H9 (cell line): ENCODE measurements around the gene STARD8. TPM values are rescaled to one million over a fixed set of nuclear protein-coding genes. Genes with fewer than 3 reads are reported as not detected.

Experiments
- DNase-seq: peaks from one replicate; pipeline ENCODE4 v3.0.0-alpha.2; 2017
- H2AFZ ChIP-seq: one replicate; pipeline ENCODE4 v1.6.1; 2013; ENCODE audit warnings: mild to moderate bottlenecking, low read length, control low read depth, moderate library complexity
- H2AK5ac ChIP-seq: 2 replicates; pipeline ENCODE4 v1.6.1; 2013; ENCODE audit warnings: low read length, control low read depth, mixed read lengths; ENCODE audit not compliant: insufficient read length
- H2BK120ac ChIP-seq: one replicate; pipeline ENCODE4 v1.6.1; 2013; ENCODE audit warnings: low read depth, mild to moderate bottlenecking, low read length, control low read depth, inconsistent platforms; ENCODE audit not compliant: poor library complexity, severe bottlenecking
- H2BK12ac ChIP-seq: 2 replicates; pipeline ENCODE4 v1.6.1; 2013; ENCODE audit warnings: low read length, control low read depth, mixed read lengths, low read depth; ENCODE audit not compliant: insufficient read length
- H2BK15ac ChIP-seq: 2 replicates; pipeline ENCODE4 v1.6.1; 2013; ENCODE audit warnings: low read depth, low read length, control low read depth
- H2BK20ac ChIP-seq: one replicate; pipeline ENCODE4 v1.6.1; 2013; ENCODE audit warnings: low read depth, mild to moderate bottlenecking, low read length, control low read depth, inconsistent platforms; ENCODE audit not compliant: poor library complexity, severe bottlenecking
- H2BK5ac ChIP-seq: 2 replicates; pipeline ENCODE4 v1.6.1; 2013; ENCODE audit warnings: low read length, control low read depth, mixed read lengths; ENCODE audit not compliant: insufficient read length
- H3K14ac ChIP-seq: 2 replicates; pipeline ENCODE4 v1.6.1; 2013; ENCODE audit warnings: low read length, control low read depth; ENCODE audit not compliant: insufficient read depth
- H3K18ac ChIP-seq: 2 replicates; pipeline ENCODE4 v1.6.1; 2013; ENCODE audit warnings: low read depth, mild to moderate bottlenecking, mixed read lengths, low read length, control low read depth; ENCODE audit not compliant: insufficient read length
- H3K23ac ChIP-seq: 2 replicates; pipeline ENCODE4 v1.6.1; 2013; ENCODE audit warnings: low read length, control low read depth, mixed read lengths, low read depth; ENCODE audit not compliant: insufficient read length
- H3K23me2 ChIP-seq: 2 replicates; pipeline ENCODE4 v1.6.1; 2013; ENCODE audit warnings: low read depth, mild to moderate bottlenecking, mixed read lengths, low read length, control low read depth; ENCODE audit not compliant: insufficient read length, poor library complexity, severe bottlenecking
- H3K27ac ChIP-seq: 2 replicates; pipeline ENCODE4 v1.5.1; 2013; ENCODE audit warnings: low read length, control low read depth, mixed read lengths, low read depth; ENCODE audit not compliant: insufficient read length
- H3K27me3 ChIP-seq: 2 replicates; pipeline ENCODE4 v1.6.1; 2013; ENCODE audit warnings: low read length, control low read depth, inconsistent platforms; ENCODE audit not compliant: insufficient read depth
- H3K4ac ChIP-seq: 2 replicates; pipeline ENCODE4 v1.6.1; 2013; ENCODE audit warnings: low read depth, mild to moderate bottlenecking, control low read depth, inconsistent platforms, low read length, moderate library complexity
- H3K4me1 ChIP-seq: 2 replicates; pipeline ENCODE4 v1.6.1; 2013; ENCODE audit warnings: low read length, control low read depth, inconsistent platforms; ENCODE audit not compliant: insufficient read depth
- H3K4me2 ChIP-seq: 2 replicates; pipeline ENCODE4 v1.6.1; 2013; ENCODE audit warnings: low read length, control low read depth, mixed read lengths; ENCODE audit not compliant: insufficient read length, insufficient read depth
- H3K56ac ChIP-seq: 2 replicates; pipeline ENCODE4 v1.6.1; 2013; ENCODE audit warnings: low read depth, mild to moderate bottlenecking, mixed read lengths, low read length, control low read depth; ENCODE audit not compliant: insufficient read length
- H3K79me1 ChIP-seq: 2 replicates; pipeline ENCODE4 v1.6.1; 2013; ENCODE audit warnings: low read depth, mild to moderate bottlenecking, moderate library complexity, low read length, control low read depth, inconsistent platforms; ENCODE audit not compliant: insufficient read depth, poor library complexity, severe bottlenecking
- H3K79me2 ChIP-seq: 2 replicates; pipeline ENCODE4 v1.6.1; 2013; ENCODE audit warnings: low read length, control low read depth, inconsistent platforms; ENCODE audit not compliant: insufficient read depth
- H3K9ac ChIP-seq: 2 replicates; pipeline ENCODE4 v1.6.1; 2013; ENCODE audit warnings: low read length, control low read depth, mixed read lengths; ENCODE audit not compliant: insufficient read length; ENCODE audit errors: extremely low read depth
- H3K9me3 ChIP-seq: one replicate; pipeline ENCODE4 v1.6.1; 2013; ENCODE audit warnings: low read depth, low read length, inconsistent platforms; ENCODE audit not compliant: control insufficient read depth
- H3T11ph ChIP-seq: one replicate; pipeline ENCODE4 v1.6.1; 2013; ENCODE audit warnings: mild to moderate bottlenecking, low read length, control low read depth, inconsistent platforms
- H4K20me1 ChIP-seq: one replicate; pipeline ENCODE4 v1.6.1; 2013; ENCODE audit not compliant: control insufficient read depth, insufficient read length, insufficient read depth
- H4K5ac ChIP-seq: 2 replicates; pipeline ENCODE4 v1.6.1; 2013; ENCODE audit warnings: low read depth, mild to moderate bottlenecking, mixed read lengths, low read length, control low read depth; ENCODE audit not compliant: insufficient read length
- H4K8ac ChIP-seq: replicated peaks from 2 replicates; pipeline ENCODE4 v1.6.1; 2013; ENCODE audit warnings: low read length, control low read depth, mixed read lengths, low read depth; ENCODE audit not compliant: insufficient read length
- H4K91ac ChIP-seq: 2 replicates; pipeline ENCODE4 v1.6.1; 2013; ENCODE audit warnings: low read depth, mild to moderate bottlenecking, moderate library complexity, mixed read lengths, low read length, control low read depth; ENCODE audit not compliant: insufficient read length
- H3K27ac Mint-ChIP-seq, 3 experiments: 2 replicates in 2 of 3; 3 replicates in 1 of 3; pipeline ENCODE4 v1.8.0; 2020 to 2021; ENCODE audit warnings: mixed read lengths in 3 of 3, mild to moderate bottlenecking in 1 of 3, moderate library complexity in 1 of 3
- H3K27me3 Mint-ChIP-seq: 2 replicates; pipeline ENCODE4 v1.8.0; 2021; ENCODE audit warnings: low read depth, mild to moderate bottlenecking, moderate library complexity, mixed read lengths
- H3K36me3 Mint-ChIP-seq, 3 experiments: 2 replicates in 2 of 3; 3 replicates in 1 of 3; pipeline ENCODE4 v1.8.0; 2020 to 2021; ENCODE audit warnings: low read depth in 3 of 3, mixed read lengths in 3 of 3; ENCODE audit not compliant: insufficient read depth in 1 of 3
- H3K4me1 Mint-ChIP-seq, 2 experiments: 2 replicates each; pipeline ENCODE4 v1.8.0; 2020; ENCODE audit warnings: mixed read lengths in 2 of 2
- H3K4me3 Mint-ChIP-seq, 2 experiments: 2 replicates in 1 of 2; 3 replicates in 1 of 2; pipeline ENCODE4 v1.8.0; 2020 to 2021; ENCODE audit warnings: mild to moderate bottlenecking in 2 of 2, mixed read lengths in 2 of 2, moderate library complexity in 1 of 2
- H3K9me3 Mint-ChIP-seq, 2 experiments: 2 replicates in 1 of 2; 3 replicates in 1 of 2; pipeline ENCODE4 v1.8.0; 2020; ENCODE audit warnings: mild to moderate bottlenecking in 2 of 2, mixed read lengths in 2 of 2, moderate library complexity in 1 of 2
- CTCF ChIP-seq: fragments of 200-600 bp; sonication (generic); conservative IDR thresholded peaks from 3 replicates; pipeline ENCODE4 v1.8.0; 2021; ENCODE audit warnings: antibody characterized with exemption, mild to moderate bottlenecking
- whole genome bisulfite sequencing: extraction: QIAGEN DNeasy Blood & Tissue Kit; methylation state at CpG from one replicate; pipeline ENCODE4 v1.1.7; 2013; ENCODE audit warnings: missing lambda C conversion rate, low lambda C conversion rate, mixed read lengths; ENCODE audit not compliant: insufficient read length; ENCODE audit errors: extremely low coverage; 5-methylcytosine and 5-hydroxymethylcytosine counted together
- total RNA-seq: library from RNA; stranded (reverse); gene quantifications from 2 replicates; pipeline ENCODE4 v1.2.1, GENCODE V29; 2021

The STARD8 gene
- total RNA-seq, 1 experiment from 2014 or later: 0.52 TPM

- H4K91ac ChIP-seq: no peak overlapping the region
- no peak overlapping the region for H3K4me3 Mint-ChIP-seq
Measured at GRCh38 chrX:68705986-68706385, 58.5 kb downstream of the STARD8 start.

More at GRCh38 chrX:68705986-68706385, 58.5 kb downstream of the STARD8 start:
- H3K14ac ChIP-seq: no peak overlapping the region
- H3T11ph ChIP-seq: no peak overlapping the region
- DNase-seq: no peak
- no peak overlapping the region for H3K27ac ChIP-seq
- H3K79me2 ChIP-seq: no peaks in the 10 kb centered on the region
- no peak overlapping the region for H2BK15ac ChIP-seq
- H3K9me3 ChIP-seq: peaks cover 40% of the 10 kb centered on the region
- no peak overlapping the region for H3K4ac ChIP-seq
- H3K4me1 Mint-ChIP-seq: peaks cover 8 to 15% of the 10 kb centered on the region in 2 experiments
- no CpG with 5 or more reads among the region's 5 CpGs for WGBS
- no peak overlapping the region for H2AK5ac ChIP-seq
- H2AFZ ChIP-seq: no peak overlapping the region
- H2BK5ac ChIP-seq: no peak overlapping the region
- no peak overlapping the region for H3K23ac ChIP-seq
- no peaks in the 10 kb centered on the region; the same call in none of the 2 replicates for H3K27me3 Mint-ChIP-seq
- no peaks in the 10 kb centered on the region; a peak in 1 of 7 replicates for H3K36me3 Mint-ChIP-seq
- no peak overlapping the region for H3K4me2 ChIP-seq
- no peaks in the 10 kb centered on the region for H3K23me2 ChIP-seq
- H4K5ac ChIP-seq: no peak overlapping the region
- no peaks in the 10 kb centered on the region for H3K27me3 ChIP-seq
- no peaks in the 10 kb centered on the region for H4K20me1 ChIP-seq
- no peak overlapping the region for H3K9ac ChIP-seq
- peaks cover 52 to 66% of the 10 kb centered on the region in 2 experiments for H3K9me3 Mint-ChIP-seq
- H3K79me1 ChIP-seq: no peaks in the 10 kb centered on the region
- no peak overlapping the region for H4K8ac ChIP-seq
- no peak overlapping the region for H3K27ac Mint-ChIP-seq
- no peak overlapping the region for H2BK12ac ChIP-seq
- TF ChIP-seq CTCF: no peak
- no peak overlapping the region for H2BK20ac ChIP-seq
- no peak overlapping the region for H3K18ac ChIP-seq
- H2BK120ac ChIP-seq: no peak overlapping the region
- H3K4me1 ChIP-seq: peaks cover 4% of the 10 kb centered on the region; the same call in 1 of the 2 replicates
- no peak overlapping the region for H3K56ac ChIP-seq
